Peyer's patch (tissue), 4 donors: ENCODE results near the gene TRIM50.
"Not testable (repeated sequence)": the region's sequence is repeated elsewhere in the genome, so short reads cannot be mapped to it uniquely, and the experiment has no call there.

Experiments
- POLR2A ChIP-seq, 2 donors: fragments of 450-650 bp; IDR thresholded peaks; one replicate each; pipeline ENCODE4 v1.5.1; 2017; ENCODE audit warnings: antibody characterized with exemption in 2 of 2, mild to moderate bottlenecking in 2 of 2, moderate library complexity in 2 of 2
- TF ChIP-seq, protein P1 (sequence below), 6 experiments: fragments of 450-650 bp in 4 of 6; fragments of 200-600 bp in 2 of 6; sonication (generic) in 1 of 6; IDR thresholded peaks; one replicate each; pipeline ENCODE4 v1.5.1; 2017 to 2019; ENCODE audit warnings: antibody characterized with exemption in 6 of 6, mild to moderate bottlenecking in 3 of 6, moderate library complexity in 1 of 6

DNA sequence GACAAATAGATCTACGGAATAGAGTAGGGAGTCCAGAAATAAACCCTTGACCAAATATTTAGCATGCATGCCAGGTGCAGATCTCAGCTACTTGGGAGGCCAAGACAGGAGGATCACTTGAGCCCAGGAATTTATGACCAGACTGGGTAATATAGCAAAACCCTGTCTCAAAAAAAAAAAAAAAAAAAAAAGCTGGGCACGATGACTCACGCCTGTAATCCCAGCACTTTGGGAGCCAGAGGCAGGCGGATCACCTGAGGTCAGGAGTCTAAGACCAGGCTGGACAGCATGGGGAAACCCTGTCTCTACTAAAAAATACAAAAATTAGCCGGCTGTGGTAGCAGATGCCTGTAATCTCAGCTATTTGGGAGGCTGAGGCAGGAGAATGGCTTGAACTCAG is 50.7 kb downstream of the TRIM50 start:
- TF ChIP-seq, protein P1, sequence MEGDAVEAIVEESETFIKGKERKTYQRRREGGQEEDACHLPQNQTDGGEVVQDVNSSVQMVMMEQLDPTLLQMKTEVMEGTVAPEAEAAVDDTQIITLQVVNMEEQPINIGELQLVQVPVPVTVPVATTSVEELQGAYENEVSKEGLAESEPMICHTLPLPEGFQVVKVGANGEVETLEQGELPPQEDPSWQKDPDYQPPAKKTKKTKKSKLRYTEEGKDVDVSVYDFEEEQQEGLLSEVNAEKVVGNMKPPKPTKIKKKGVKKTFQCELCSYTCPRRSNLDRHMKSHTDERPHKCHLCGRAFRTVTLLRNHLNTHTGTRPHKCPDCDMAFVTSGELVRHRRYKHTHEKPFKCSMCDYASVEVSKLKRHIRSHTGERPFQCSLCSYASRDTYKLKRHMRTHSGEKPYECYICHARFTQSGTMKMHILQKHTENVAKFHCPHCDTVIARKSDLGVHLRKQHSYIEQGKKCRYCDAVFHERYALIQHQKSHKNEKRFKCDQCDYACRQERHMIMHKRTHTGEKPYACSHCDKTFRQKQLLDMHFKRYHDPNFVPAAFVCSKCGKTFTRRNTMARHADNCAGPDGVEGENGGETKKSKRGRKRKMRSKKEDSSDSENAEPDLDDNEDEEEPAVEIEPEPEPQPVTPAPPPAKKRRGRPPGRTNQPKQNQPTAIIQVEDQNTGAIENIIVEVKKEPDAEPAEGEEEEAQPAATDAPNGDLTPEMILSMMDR (IDR thresholded peaks at IDR 0.05): not testable (repeated sequence)
- not testable (repeated sequence) for TF ChIP-seq POLR2A (IDR thresholded peaks at IDR 0.05)
